Fibroblast of pulmonary artery (primary cell): Measurements from ENCODE around the gene TRMT44.
A peak's percentile ranks its signal among the peaks of the same experiment; 100 is the strongest.

ENCODE experiments used
- DNase-seq: peaks from one replicate; pipeline ENCODE4 v3.0.0-alpha.2; 2010; ENCODE audit warnings: low read depth
- H3K4me3 ChIP-seq: replicated peaks from 2 replicates; pipeline ENCODE4 v1.5.1; 2011; ENCODE audit warnings: low read depth, mild to moderate bottlenecking, control low read depth, low read length, moderate library complexity
- CTCF ChIP-seq: IDR thresholded peaks from 2 replicates; pipeline ENCODE4 v1.5.1; 2011; ENCODE audit warnings: mild to moderate bottlenecking, control low read depth, low read length, inconsistent platforms; ENCODE audit errors: missing control alignments

TRMT44 gene

GRCh38 chr4:8472158-8472688 is 31.6 kb downstream of the TRMT44 start:
- TF ChIP-seq CTCF = no peak
- DNase-seq = no peak
- H3K4me3 ChIP-seq = no peak overlapping the region

GRCh38 chr4:8472689-8473197 is 32.2 kb downstream of the TRMT44 start:
- peak; percentile 97 for DNase-seq
- no peak overlapping the region for H3K4me3 ChIP-seq
- no peak for TF ChIP-seq CTCF

GRCh38 chr4:8473198-8473919 is 32.8 kb downstream of the TRMT44 start:
- peak; percentile 26 for DNase-seq
- H3K4me3 ChIP-seq = no peak overlapping the region
- no peak for TF ChIP-seq CTCF

- no peak for DNase-seq
- no peak for TF ChIP-seq CTCF
- H3K4me3 ChIP-seq = no peak overlapping the region
Observed at GRCh38 chr4:8473920-8474590, 33.5 kb downstream of the TRMT44 start.

GRCh38 chr4:8474856-8475255 is 34.3 kb downstream of the TRMT44 start:
- DNase-seq = no peak
- H3K4me3 ChIP-seq = no peak overlapping the region
- no peak for TF ChIP-seq CTCF

GRCh38 chr4:8475751-8476575 is 35.4 kb downstream of the TRMT44 start:
- no peak overlapping the region for H3K4me3 ChIP-seq
- no peak for TF ChIP-seq CTCF
- no peak for DNase-seq
